HEK293 (cell line): ENCODE measurements around the gene ZNF554.

Source experiments
- GFI1B ChIP-seq: fragments of 450-650 bp; formaldehyde crosslinking; IDR thresholded peaks from 2 replicates; pipeline ENCODE4 v1.5.1; 2016; ENCODE audit warnings: missing biosample characterization, missing genetic modification characterization
- KLF9 ChIP-seq: fragments of 450-650 bp; formaldehyde crosslinking; IDR thresholded peaks from 2 replicates; pipeline ENCODE4 v1.5.1; 2016; ENCODE audit warnings: missing biosample characterization, missing genetic modification characterization, low read depth
- REPIN1 ChIP-seq: fragments of 450-650 bp; formaldehyde crosslinking; IDR thresholded peaks from 2 replicates; pipeline ENCODE4 v1.5.1; 2017; ENCODE audit warnings: missing biosample characterization, missing genetic modification characterization, low read depth
- SP3 ChIP-seq: fragments of 450-650 bp; formaldehyde crosslinking; IDR thresholded peaks from 2 replicates; pipeline ENCODE4 v1.5.1; 2016; ENCODE audit warnings: missing biosample characterization, missing genetic modification characterization
- WT1 ChIP-seq: fragments of 450-650 bp; formaldehyde crosslinking; IDR thresholded peaks from 2 replicates; pipeline ENCODE4 v1.5.1; 2016; ENCODE audit warnings: missing biosample characterization, missing genetic modification characterization
- ZBTB17 ChIP-seq: fragments of 450-650 bp; formaldehyde crosslinking; IDR thresholded peaks from 2 replicates; pipeline ENCODE4 v1.5.1; 2016; ENCODE audit warnings: missing biosample characterization, missing genetic modification characterization
- ZBTB8A ChIP-seq: fragments of 450-650 bp; formaldehyde crosslinking; IDR thresholded peaks from 2 replicates; pipeline ENCODE4 v1.5.1; 2016; ENCODE audit warnings: missing biosample characterization, missing genetic modification characterization
- ZFP3 ChIP-seq: fragments of 450-650 bp; formaldehyde crosslinking; IDR thresholded peaks from 2 replicates; pipeline ENCODE4 v1.5.1; 2016; ENCODE audit warnings: low read depth, missing biosample characterization, missing genetic modification characterization
- ZNF10 ChIP-seq: fragments of 450-650 bp; formaldehyde crosslinking; IDR thresholded peaks from 2 replicates; pipeline ENCODE4 v1.5.1; 2017; ENCODE audit warnings: missing biosample characterization, missing genetic modification characterization
- ZNF138 ChIP-seq: fragments of 450-650 bp; formaldehyde crosslinking; IDR thresholded peaks from 2 replicates; pipeline ENCODE4 v1.5.1; 2016; ENCODE audit warnings: missing biosample characterization, missing genetic modification characterization, borderline replicate concordance
- ZNF140 ChIP-seq: fragments of 450-650 bp; formaldehyde crosslinking; IDR thresholded peaks from 2 replicates; pipeline ENCODE4 v1.5.1; 2016; ENCODE audit warnings: missing biosample characterization, missing genetic modification characterization
- ZNF202 ChIP-seq: fragments of 450-650 bp; formaldehyde crosslinking; IDR thresholded peaks from 2 replicates; pipeline ENCODE4 v1.5.1; 2016; ENCODE audit warnings: missing biosample characterization, missing genetic modification characterization, borderline replicate concordance
- ZNF214 ChIP-seq: fragments of 450-650 bp; formaldehyde crosslinking; IDR thresholded peaks from 2 replicates; pipeline ENCODE4 v1.5.1; 2017; ENCODE audit warnings: missing biosample characterization, mild to moderate bottlenecking, missing genetic modification characterization, borderline replicate concordance
- ZNF23 ChIP-seq: fragments of 450-650 bp; formaldehyde crosslinking; IDR thresholded peaks from 2 replicates; pipeline ENCODE4 v1.5.1; 2016; ENCODE audit warnings: missing biosample characterization, missing genetic modification characterization, borderline replicate concordance
- ZNF274 ChIP-seq, 2 experiments: fragments of 200-500 bp in 1 of 2; fragments of 450-650 bp in 1 of 2; sonication (Bioruptor generic) in 1 of 2; formaldehyde crosslinking in 1 of 2; IDR thresholded peaks; 2 replicates each; pipeline versions ENCODE4 v1.5.1 to v1.6.1; 2014 to 2016; ENCODE audit warnings: borderline replicate concordance in 1 of 2, inconsistent platforms in 1 of 2, low read length in 1 of 2, missing biosample characterization in 1 of 2, missing genetic modification characterization in 1 of 2
- ZNF37A ChIP-seq: fragments of 450-650 bp; IDR thresholded peaks from 2 replicates; pipeline ENCODE4 v1.5.1; 2018; ENCODE audit warnings: missing biosample characterization, missing genetic modification characterization
- ZNF394 ChIP-seq: fragments of 450-650 bp; formaldehyde crosslinking; IDR thresholded peaks from 2 replicates; pipeline ENCODE4 v1.5.1; 2016; ENCODE audit warnings: missing biosample characterization, missing genetic modification characterization, mild to moderate bottlenecking, moderate library complexity, borderline replicate concordance
- ZNF510 ChIP-seq: fragments of 450-650 bp; formaldehyde crosslinking; IDR thresholded peaks from 2 replicates; pipeline ENCODE4 v1.5.1; 2018; ENCODE audit warnings: mild to moderate bottlenecking, missing genetic modification characterization, missing biosample characterization; ENCODE audit not compliant: insufficient replicate concordance
- ZNF555 ChIP-seq: fragments of 450-650 bp; formaldehyde crosslinking; conservative IDR thresholded peaks from 2 replicates; pipeline ENCODE4 v1.5.1; 2017; ENCODE audit warnings: missing biosample characterization, mild to moderate bottlenecking, missing genetic modification characterization, inconsistent platforms
- ZNF558 ChIP-seq: fragments of 450-650 bp; formaldehyde crosslinking; IDR thresholded peaks from 2 replicates; pipeline ENCODE4 v1.5.1; 2016; ENCODE audit warnings: missing biosample characterization, missing genetic modification characterization
- ZNF623 ChIP-seq: fragments of 450-650 bp; formaldehyde crosslinking; IDR thresholded peaks from 2 replicates; pipeline ENCODE4 v1.5.1; 2016; ENCODE audit warnings: missing biosample characterization, missing genetic modification characterization
- ZNF629 ChIP-seq: fragments of 450-650 bp; formaldehyde crosslinking; IDR thresholded peaks from 2 replicates; pipeline ENCODE4 v1.5.1; 2017; ENCODE audit warnings: missing biosample characterization, missing genetic modification characterization
- ZNF701 ChIP-seq: fragments of 450-650 bp; formaldehyde crosslinking; IDR thresholded peaks from 2 replicates; pipeline ENCODE4 v1.5.1; 2016; ENCODE audit warnings: missing biosample characterization, missing genetic modification characterization
- ZNF792 ChIP-seq: fragments of 450-650 bp; formaldehyde crosslinking; IDR thresholded peaks from 2 replicates; pipeline ENCODE4 v1.5.1; 2016; ENCODE audit warnings: missing biosample characterization, missing genetic modification characterization
- ZSCAN30 ChIP-seq: fragments of 450-650 bp; IDR thresholded peaks from 2 replicates; pipeline ENCODE4 v1.5.1; 2018; ENCODE audit warnings: missing biosample characterization, mild to moderate bottlenecking, missing genetic modification characterization, moderate library complexity
- TF ChIP-seq, protein P1 (sequence below): fragments of 450-650 bp; formaldehyde crosslinking; IDR thresholded peaks from 2 replicates; pipeline ENCODE4 v1.5.0; 2017; ENCODE audit warnings: missing biosample characterization, missing genetic modification characterization, borderline replicate concordance
- TF ChIP-seq, protein P2 (sequence below): fragments of 450-650 bp; formaldehyde crosslinking; IDR thresholded peaks from 2 replicates; pipeline ENCODE4 v1.5.1; 2016; ENCODE audit warnings: missing biosample characterization, missing genetic modification characterization
- TF ChIP-seq, protein P3 (sequence below): fragments of 450-650 bp; formaldehyde crosslinking; IDR thresholded peaks from 2 replicates; pipeline ENCODE4 v1.5.1; 2017; ENCODE audit warnings: missing biosample characterization, missing genetic modification characterization
- TF ChIP-seq, protein P4 (sequence below): fragments of 450-650 bp; formaldehyde crosslinking; optimal IDR thresholded peaks from 2 replicates; pipeline ENCODE3; 2016; ENCODE audit warnings: missing biosample characterization, mild to moderate bottlenecking, missing genetic modification characterization
- TF ChIP-seq, protein P5 (sequence below): fragments of 450-650 bp; formaldehyde crosslinking; IDR thresholded peaks from 2 replicates; pipeline ENCODE4 v1.5.1; 2016; ENCODE audit warnings: missing biosample characterization, missing genetic modification characterization

ZNF554 gene

DNA sequence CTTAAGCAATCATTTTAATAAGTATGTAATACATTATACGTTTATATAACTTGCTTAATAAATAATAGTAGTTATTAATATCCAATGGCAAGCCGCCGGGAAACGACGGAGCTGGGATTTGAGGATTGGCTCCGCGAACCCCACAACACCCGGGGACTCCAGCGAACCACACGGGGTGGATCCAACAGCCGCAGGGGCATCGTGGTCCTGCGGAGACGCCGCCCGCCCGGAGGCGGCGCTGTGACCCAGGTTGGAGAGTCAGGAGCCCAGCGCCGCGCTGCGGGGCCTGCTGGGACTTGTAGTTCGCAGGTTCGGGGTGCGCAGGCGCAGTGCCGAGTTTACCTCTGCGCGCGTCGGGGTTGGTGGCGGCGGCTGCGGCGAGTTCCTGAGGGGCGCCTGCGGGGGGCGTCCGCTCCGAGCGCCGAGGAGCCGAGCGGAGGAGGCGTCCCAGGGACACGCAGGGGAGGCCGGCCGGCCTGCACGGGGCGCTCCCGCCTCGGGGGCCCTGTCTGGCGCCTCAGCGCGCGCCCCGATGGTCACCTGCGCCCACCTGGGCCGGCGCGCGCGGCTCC is at the start of gene ZNF554 (continued):
- TF ChIP-seq, protein P1, sequence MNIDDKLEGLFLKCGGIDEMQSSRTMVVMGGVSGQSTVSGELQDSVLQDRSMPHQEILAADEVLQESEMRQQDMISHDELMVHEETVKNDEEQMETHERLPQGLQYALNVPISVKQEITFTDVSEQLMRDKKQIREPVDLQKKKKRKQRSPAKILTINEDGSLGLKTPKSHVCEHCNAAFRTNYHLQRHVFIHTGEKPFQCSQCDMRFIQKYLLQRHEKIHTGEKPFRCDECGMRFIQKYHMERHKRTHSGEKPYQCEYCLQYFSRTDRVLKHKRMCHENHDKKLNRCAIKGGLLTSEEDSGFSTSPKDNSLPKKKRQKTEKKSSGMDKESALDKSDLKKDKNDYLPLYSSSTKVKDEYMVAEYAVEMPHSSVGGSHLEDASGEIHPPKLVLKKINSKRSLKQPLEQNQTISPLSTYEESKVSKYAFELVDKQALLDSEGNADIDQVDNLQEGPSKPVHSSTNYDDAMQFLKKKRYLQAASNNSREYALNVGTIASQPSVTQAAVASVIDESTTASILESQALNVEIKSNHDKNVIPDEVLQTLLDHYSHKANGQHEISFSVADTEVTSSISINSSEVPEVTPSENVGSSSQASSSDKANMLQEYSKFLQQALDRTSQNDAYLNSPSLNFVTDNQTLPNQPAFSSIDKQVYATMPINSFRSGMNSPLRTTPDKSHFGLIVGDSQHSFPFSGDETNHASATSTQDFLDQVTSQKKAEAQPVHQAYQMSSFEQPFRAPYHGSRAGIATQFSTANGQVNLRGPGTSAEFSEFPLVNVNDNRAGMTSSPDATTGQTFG (tag by site-specific recombination): no peak
- no peak for TF ChIP-seq ZFP3 (tag by site-specific recombination)
- peak; percentile 10; the same call in 1 of the 2 replicates for TF ChIP-seq ZNF623
- TF ChIP-seq ZBTB17 (tag by site-specific recombination): peak; percentile 72
- TF ChIP-seq ZNF555: no peak
- TF ChIP-seq ZNF10 (tag by site-specific recombination): no peak
- no peak for TF ChIP-seq ZNF510 (tag by site-specific recombination)
- TF ChIP-seq ZNF274 (IDR thresholded peaks at IDR 0.05; ENCODE audit: low read length): no peak
- TF ChIP-seq ZNF274 (tag by site-specific recombination; IDR thresholded peaks at IDR 0.05; ENCODE audit: borderline replicate concordance): no peak
- no peak for TF ChIP-seq ZNF214
- TF ChIP-seq SP3 (tag by site-specific recombination): peak; percentile 76
- TF ChIP-seq ZNF37A: no peak
- no peak for TF ChIP-seq KLF9
- TF ChIP-seq, protein P2, sequence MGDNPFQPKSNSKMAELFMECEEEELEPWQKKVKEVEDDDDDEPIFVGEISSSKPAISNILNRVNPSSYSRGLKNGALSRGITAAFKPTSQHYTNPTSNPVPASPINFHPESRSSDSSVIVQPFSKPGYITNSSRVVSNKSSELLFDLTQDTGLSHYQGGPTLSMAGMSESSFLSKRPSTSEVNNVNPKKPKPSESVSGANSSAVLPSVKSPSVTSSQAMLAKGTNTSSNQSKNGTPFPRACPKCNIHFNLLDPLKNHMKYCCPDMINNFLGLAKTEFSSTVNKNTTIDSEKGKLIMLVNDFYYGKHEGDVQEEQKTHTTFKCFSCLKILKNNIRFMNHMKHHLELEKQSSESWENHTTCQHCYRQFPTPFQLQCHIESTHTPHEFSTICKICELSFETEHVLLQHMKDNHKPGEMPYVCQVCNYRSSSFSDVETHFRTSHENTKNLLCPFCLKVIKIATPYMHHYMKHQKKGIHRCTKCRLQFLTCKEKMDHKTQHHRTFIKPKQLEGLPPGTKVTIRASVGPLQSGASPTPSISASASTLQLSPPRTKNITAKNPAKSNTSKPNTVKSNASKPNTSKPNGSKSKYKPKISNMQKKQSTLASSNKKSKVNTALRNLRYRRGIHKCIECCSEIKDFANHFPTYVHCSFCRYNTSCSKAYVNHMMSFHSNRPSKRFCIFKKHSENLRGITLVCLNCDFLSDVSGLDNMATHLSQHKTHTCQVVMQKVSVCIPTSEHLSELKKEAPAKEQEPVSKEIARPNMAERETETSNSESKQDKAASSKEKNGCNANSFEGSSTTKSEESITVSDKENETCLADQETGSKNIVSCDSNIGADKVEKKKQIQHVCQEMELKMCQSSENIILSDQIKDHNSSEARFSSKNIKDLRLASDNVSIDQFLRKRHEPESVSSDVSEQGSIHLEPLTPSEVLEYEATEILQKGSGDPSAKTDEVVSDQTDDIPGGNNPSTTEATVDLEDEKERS (tag by site-specific recombination): no peak
- TF ChIP-seq ZSCAN30: peak; percentile 80; the same call in 1 of the 2 replicates
- no peak for TF ChIP-seq ZNF138 (tag by site-specific recombination)
- no peak for TF ChIP-seq ZNF792 (tag by site-specific recombination)
- no peak for TF ChIP-seq GFI1B (tag by site-specific recombination)
- TF ChIP-seq ZNF629 (tag by site-specific recombination): peak; percentile 51; the same call in 1 of the 2 replicates
- TF ChIP-seq, protein P3, sequence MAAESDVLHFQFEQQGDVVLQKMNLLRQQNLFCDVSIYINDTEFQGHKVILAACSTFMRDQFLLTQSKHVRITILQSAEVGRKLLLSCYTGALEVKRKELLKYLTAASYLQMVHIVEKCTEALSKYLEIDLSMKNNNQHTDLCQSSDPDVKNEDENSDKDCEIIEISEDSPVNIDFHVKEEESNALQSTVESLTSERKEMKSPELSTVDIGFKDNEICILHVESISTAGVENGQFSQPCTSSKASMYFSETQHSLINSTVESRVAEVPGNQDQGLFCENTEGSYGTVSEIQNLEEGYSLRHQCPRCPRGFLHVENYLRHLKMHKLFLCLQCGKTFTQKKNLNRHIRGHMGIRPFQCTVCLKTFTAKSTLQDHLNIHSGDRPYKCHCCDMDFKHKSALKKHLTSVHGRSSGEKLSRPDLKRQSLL (tag by site-specific recombination): peak; percentile 41; the same call in 1 of the 2 replicates
- no peak for TF ChIP-seq WT1 (tag by site-specific recombination)
- TF ChIP-seq ZNF558: no peak
- TF ChIP-seq ZNF202 (tag by site-specific recombination): no peak
- TF ChIP-seq ZNF701 (tag by site-specific recombination): no peak
- TF ChIP-seq, protein P4, sequence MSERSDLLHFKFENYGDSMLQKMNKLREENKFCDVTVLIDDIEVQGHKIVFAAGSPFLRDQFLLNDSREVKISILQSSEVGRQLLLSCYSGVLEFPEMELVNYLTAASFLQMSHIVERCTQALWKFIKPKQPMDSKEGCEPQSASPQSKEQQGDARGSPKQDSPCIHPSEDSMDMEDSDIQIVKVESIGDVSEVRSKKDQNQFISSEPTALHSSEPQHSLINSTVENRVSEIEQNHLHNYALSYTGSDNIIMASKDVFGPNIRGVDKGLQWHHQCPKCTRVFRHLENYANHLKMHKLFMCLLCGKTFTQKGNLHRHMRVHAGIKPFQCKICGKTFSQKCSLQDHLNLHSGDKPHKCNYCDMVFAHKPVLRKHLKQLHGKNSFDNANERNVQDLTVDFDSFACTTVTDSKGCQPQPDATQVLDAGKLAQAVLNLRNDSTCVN (tag by site-specific recombination): peak; percentile 78
- no peak for TF ChIP-seq ZNF140
- TF ChIP-seq, protein P5, sequence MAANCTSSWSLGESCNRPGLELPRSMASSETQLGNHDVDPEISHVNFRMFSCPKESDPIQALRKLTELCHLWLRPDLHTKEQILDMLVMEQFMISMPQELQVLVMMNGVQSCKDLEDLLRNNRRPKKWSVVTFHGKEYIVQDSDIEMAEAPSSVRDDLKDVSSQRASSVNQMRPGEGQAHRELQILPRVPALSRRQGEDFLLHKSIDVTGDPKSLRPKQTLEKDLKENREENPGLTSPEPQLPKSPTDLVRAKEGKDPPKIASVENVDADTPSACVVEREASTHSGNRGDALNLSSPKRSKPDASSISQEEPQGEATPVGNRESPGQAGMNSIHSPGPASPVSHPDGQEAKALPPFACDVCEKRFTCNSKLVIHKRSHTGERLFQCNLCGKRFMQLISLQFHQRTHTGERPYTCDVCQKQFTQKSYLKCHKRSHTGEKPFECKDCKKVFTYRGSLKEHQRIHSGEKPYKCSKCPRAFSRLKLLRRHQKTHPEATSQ: no peak
- no peak for TF ChIP-seq ZNF23 (tag by site-specific recombination)
- TF ChIP-seq ZNF394 (tag by site-specific recombination): peak; percentile 53; the same call in 1 of the 2 replicates
- peak; percentile 56; the same call in 1 of the 2 replicates for TF ChIP-seq ZBTB8A
- no peak for TF ChIP-seq REPIN1 (tag by site-specific recombination)
